T-cell (primary cell): ENCODE results near the gene SCNM1. TPM values are rescaled to one million over a fixed set of nuclear protein-coding genes. Genes with fewer than 3 reads are reported as not detected.
"Not testable (repeated sequence)": the region's sequence is repeated elsewhere in the genome, so short reads cannot be mapped to it uniquely, and the experiment has no call there.

Experiments
- ATAC-seq, 4 experiments: fragments of 200-7000 bp in 3 of 4; fragments of 150-1000 bp in 1 of 4; cut with Tn5 transposase; replicated peaks in 1 of 4; 1 replicate in 3 of 4; 2 replicates in 1 of 4; pipeline ENCODE4 v1.10.0; 2021; ENCODE audit warnings: moderate library complexity in 3 of 4, mild to moderate bottlenecking in 2 of 4, moderate number of reproducible peaks in 1 of 4
- CTCF ChIA-PET, 2 donors: fragments of 300-600 bp; sonication (Branson Sonifier 250); formaldehyde crosslinking; loops; one replicate each; lab custom pipeline; 2022; ENCODE audit warnings: antibody characterized with exemption in 2 of 2; lab: Charles Lee
- POLR2A ChIA-PET, 2 donors: fragments of 300-600 bp; sonication (Branson Sonifier 250); formaldehyde crosslinking; loops; one replicate each; lab custom pipeline; 2022; ENCODE audit warnings: antibody characterized with exemption in 2 of 2; lab: Charles Lee
- DNase-seq, 35 experiments: peaks; one replicate each; pipeline versions ENCODE4 v3.0.0 to v3.0.0-alpha.2; 2013 to 2023
- H3K27ac ChIP-seq: one replicate; pipeline ENCODE4 v1.5.1; 2013; ENCODE audit warnings: low read length
- H3K27me3 ChIP-seq, 2 experiments: replicated peaks in 1 of 2; 1 replicate in 1 of 2; 2 replicates in 1 of 2; pipeline versions ENCODE4 v1.6.1 to v1.7.0; 2013; ENCODE audit warnings: low read length in 1 of 2, mixed read lengths in 1 of 2; ENCODE audit not compliant: control insufficient read depth in 2 of 2, insufficient read depth in 2 of 2; ENCODE audit errors: extremely low read depth in 1 of 2
- H3K36me3 ChIP-seq, 2 donors: 1 replicate in 1 of 2; 2 replicates in 1 of 2; pipeline versions ENCODE4 v1.6.1 to v1.7.0; 2013; ENCODE audit warnings: low read length in 1 of 2; ENCODE audit not compliant: control insufficient read depth in 2 of 2, insufficient read depth in 1 of 2; ENCODE audit errors: extremely low read depth in 1 of 2
- H3K4me1 ChIP-seq, 2 experiments: 1 replicate in 1 of 2; 2 replicates in 1 of 2; pipeline versions ENCODE4 v1.6.1 to v1.7.0; 2013; ENCODE audit warnings: low read length in 2 of 2, mixed read lengths in 1 of 2; ENCODE audit not compliant: insufficient read depth in 2 of 2, control insufficient read depth in 1 of 2; ENCODE audit errors: extremely low read depth in 1 of 2
- H3K4me3 ChIP-seq, 2 donors: 1 replicate in 1 of 2; 2 replicates in 1 of 2; pipeline versions ENCODE4 v1.5.1 to v1.7.0; 2013; ENCODE audit warnings: mild to moderate bottlenecking in 2 of 2, low read length in 1 of 2, moderate library complexity in 1 of 2; ENCODE audit not compliant: control insufficient read depth in 1 of 2; ENCODE audit errors: extremely low read depth in 1 of 2
- H3K9me3 ChIP-seq: 2 replicates; pipeline ENCODE4 v1.7.0; 2013
- H3K27ac Mint-ChIP-seq, 2 donors: one replicate each; pipeline ENCODE4 v1.8.0; 2020 to 2021; ENCODE audit warnings: mild to moderate bottlenecking in 2 of 2, mixed read lengths in 2 of 2
- H3K27me3 Mint-ChIP-seq, 2 donors: one replicate each; pipeline ENCODE4 v1.8.0; 2021 to 2022; ENCODE audit warnings: mixed read lengths in 2 of 2
- H3K36me3 Mint-ChIP-seq: one replicate; pipeline ENCODE4 v1.8.0; 2021; ENCODE audit warnings: mixed read lengths
- H3K4me1 Mint-ChIP-seq, 3 donors: one replicate each; pipeline ENCODE4 v1.8.0; 2020 to 2022; ENCODE audit warnings: mixed read lengths in 3 of 3, mild to moderate bottlenecking in 1 of 3
- H3K4me3 Mint-ChIP-seq, 3 donors: one replicate each; pipeline ENCODE4 v1.8.0; 2020 to 2022; ENCODE audit warnings: mild to moderate bottlenecking in 3 of 3, mixed read lengths in 3 of 3, moderate library complexity in 3 of 3
- H3K9me3 Mint-ChIP-seq, 3 donors: one replicate each; pipeline ENCODE4 v1.8.0; 2020 to 2022; ENCODE audit warnings: mixed read lengths in 3 of 3
- WGBS: methylation state at CpG from one replicate; pipeline ENCODE4 v1.1.5; 2013; ENCODE audit warnings: missing lambda C conversion rate; ENCODE audit not compliant: insufficient coverage; 5-methylcytosine and 5-hydroxymethylcytosine counted together
- total RNA-seq, 35 experiments: library from RNA in 6 of 35; stranded (reverse) in 6 of 35; fragments of 120-200 nt in 1 of 35; gene quantifications; one replicate each; pipeline versions ENCODE4 v1.2.1 to v1.2.4 and lab custom pipeline; 2013 to 2026

Gene SCNM1
- total RNA-seq, 5 donors from 2014 or later (not counting 1 experiment from before 2014, with no cell fraction given): 35.4 to 60.4 (median 52.4) TPM

DNA sequence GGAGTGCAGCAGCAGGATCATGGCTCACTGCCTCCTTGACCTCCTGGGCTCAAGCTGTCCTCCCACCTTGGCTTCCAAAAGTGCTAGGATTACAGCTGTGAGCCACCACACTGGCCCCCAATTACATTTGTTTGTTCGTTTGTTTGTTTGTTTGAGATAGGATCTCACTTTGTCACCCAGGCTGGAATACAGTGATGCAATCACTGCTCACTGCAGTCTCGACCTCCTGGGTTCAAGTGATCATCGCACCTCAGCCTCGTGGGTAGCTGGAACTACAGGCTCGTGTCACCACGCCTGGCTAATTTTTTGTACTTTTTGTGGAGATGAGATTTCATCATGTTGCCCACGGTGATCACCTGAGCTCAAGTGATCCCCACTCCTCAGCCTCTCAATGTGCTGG lies 26.1 kb downstream of the SCNM1 start:
- peaks cover 3% of the 10 kb centered on the region for H3K36me3 Mint-ChIP-seq
- no peak overlapping the region for H3K27ac Mint-ChIP-seq
- H3K4me1 ChIP-seq: peaks cover 12 to 19% of the 10 kb centered on the region in 2 experiments
- no peak overlapping the region for H3K27ac ChIP-seq
- H3K36me3 ChIP-seq: peaks cover 0 to 1% of the 10 kb centered on the region in 2 donors
- no peaks in the 10 kb centered on the region for H3K27me3 Mint-ChIP-seq
- no peaks in the 10 kb centered on the region for H3K27me3 ChIP-seq
- POLR2A ChIA-PET: interaction anchor here in 1 of 2 donors (0.6 kb wide), 1 partner anchor 54 kb away, joined by 3 read pairs; no protein-coding TSS in a partner anchor
- CTCF ChIA-PET: interaction anchor here in 1 of 2 donors (0.7 kb wide), 1 partner anchor 829 kb away, joined by 3 read pairs; no protein-coding TSS in a partner anchor
- H3K4me3 Mint-ChIP-seq: no peak overlapping the region
- H3K4me3 ChIP-seq: no peak overlapping the region
- H3K9me3 Mint-ChIP-seq: no peaks in the 10 kb centered on the region
- ATAC-seq: no peak
- peaks cover 36 to 40% (median 37%) of the 10 kb centered on the region in 3 donors for H3K4me1 Mint-ChIP-seq
- no peaks in the 10 kb centered on the region for H3K9me3 ChIP-seq
- no CpG with 5 or more reads among the region's 7 CpGs for WGBS
- DNase-seq: no peak

GRCh38 chr1:151193304-151193703 lies 27.4 kb downstream of the SCNM1 start:
- no CpG with 5 or more reads among the region's 6 CpGs for WGBS
- Histone ChIP-seq H3K27ac (no peak overlapping the region), H3K27me3 (no peaks in the 10 kb centered on the region), H3K4me1 (peaks cover 14 to 27% of the 10 kb centered on the region in 2 experiments), H3K36me3 (no peaks in the 10 kb centered on the region), H3K9me3 (no peaks in the 10 kb centered on the region), H3K4me3 (no peak overlapping the region)
- no peak overlapping the region for H3K27ac Mint-ChIP-seq
- peaks cover 3% of the 10 kb centered on the region for H3K36me3 Mint-ChIP-seq
- peaks cover 37 to 41% (median 37%) of the 10 kb centered on the region in 3 donors for H3K4me1 Mint-ChIP-seq
- no peak for DNase-seq
- H3K9me3 Mint-ChIP-seq: no peaks in the 10 kb centered on the region
- H3K27me3 Mint-ChIP-seq: no peaks in the 10 kb centered on the region
- CTCF ChIA-PET: interaction anchor here in 1 of 2 donors (0.6 kb wide), 2 partner anchors 15 to 37 kb away, joined by 4 read pairs; partner anchors contain the start of gene TNFAIP8L2
- POLR2A ChIA-PET: interaction anchor here in 1 of 2 donors (0.6 to 0.7 kb wide), 2 partner anchors 37 to 210 kb away, joined by 4 to 5 read pairs; partner anchors contain the start of gene TNFAIP8L2
- no peak for ATAC-seq
- H3K4me3 Mint-ChIP-seq: no peak overlapping the region

DNA sequence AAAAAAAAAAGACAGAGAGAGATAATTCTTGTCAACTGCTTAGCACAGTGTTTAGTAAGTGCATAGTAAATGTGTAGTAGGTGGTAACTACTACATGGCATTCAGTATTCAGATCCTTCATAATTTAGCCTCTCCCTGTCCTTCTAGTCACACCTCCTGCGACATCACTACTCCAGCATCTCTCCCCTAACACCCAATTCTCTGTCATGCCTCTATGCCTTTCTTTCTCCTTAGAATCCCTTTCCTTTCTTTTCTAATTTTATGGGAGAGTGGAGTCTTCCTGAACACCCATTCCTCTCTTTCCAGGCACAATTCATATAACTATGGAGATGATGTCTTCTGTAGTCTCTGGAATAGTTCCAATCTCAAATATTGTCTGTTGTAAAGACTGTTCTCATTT lies 27.9 kb downstream of the SCNM1 start:
- H3K9me3 ChIP-seq: no peaks in the 10 kb centered on the region
- DNase-seq (no peak), ATAC-seq (no peak)
- no peak overlapping the region for H3K4me3 ChIP-seq
- no peak overlapping the region for H3K27ac ChIP-seq
- H3K27me3 Mint-ChIP-seq: no peaks in the 10 kb centered on the region
- POLR2A ChIA-PET: interaction anchor here in 1 of 2 donors (0.7 kb wide), 1 partner anchor 209 kb away, joined by 5 read pairs; no protein-coding TSS in a partner anchor
- no peak overlapping the region for H3K4me3 Mint-ChIP-seq
- peaks cover 3% of the 10 kb centered on the region for H3K36me3 Mint-ChIP-seq
- H3K4me1 ChIP-seq: peaks cover 11 to 23% of the 10 kb centered on the region in 2 experiments
- CTCF ChIA-PET: no interaction called here
- WGBS: no CpG with 5 or more reads among the region's 1 CpG
- H3K4me1 Mint-ChIP-seq: peaks cover 35 to 41% (median 35%) of the 10 kb centered on the region in 3 donors
- H3K9me3 Mint-ChIP-seq: no peaks in the 10 kb centered on the region
- no peaks in the 10 kb centered on the region for H3K27me3 ChIP-seq
- H3K27ac Mint-ChIP-seq: no peak overlapping the region
- H3K36me3 ChIP-seq: no peaks in the 10 kb centered on the region

- not testable (repeated sequence) for H3K27ac ChIP-seq, H3K27ac Mint-ChIP-seq, H3K27me3 ChIP-seq, H3K36me3 Mint-ChIP-seq, H3K4me3 ChIP-seq, H3K36me3 ChIP-seq, H3K27me3 Mint-ChIP-seq, DNase-seq, H3K9me3 Mint-ChIP-seq, H3K9me3 ChIP-seq, H3K4me3 Mint-ChIP-seq, ATAC-seq
- ChIA-PET POLR2A (interaction anchor here in 1 of 2 donors (0.9 kb wide), 1 partner anchor 31 kb away, joined by 6 read pairs; no protein-coding TSS in a partner anchor), CTCF (interaction anchor here (0.6 to 1.8 kb wide), 5 partner anchors 57 to 133 kb away, joined by 3 to 8 read pairs (median 4); no protein-coding TSS in a partner anchor)
- peaks cover 10 to 29% of the 10 kb centered on the region in 2 experiments for H3K4me1 ChIP-seq
- H3K4me1 Mint-ChIP-seq: peaks cover 35 to 41% (median 36%) of the 10 kb centered on the region in 3 donors
- WGBS: no CpG with 5 or more reads among the region's 17 CpGs
Measured at GRCh38 chr1:151194894-151195594, 29.1 kb downstream of the SCNM1 start.

GRCh38 chr1:151196292-151196800 lies 30.4 kb downstream of the SCNM1 start:
- DNase-seq (peak in 32 of 35 experiments; percentile 8 to 78 (median 40)), ATAC-seq (peak in 1 of 4 experiments; percentile 28)
- Histone ChIP-seq H3K4me3 (no peak overlapping the region), H3K4me1 (peaks cover 16 to 28% of the 10 kb centered on the region in 2 experiments), H3K9me3 (no peaks in the 10 kb centered on the region), H3K36me3 (no peaks in the 10 kb centered on the region), H3K27ac (no peak overlapping the region), H3K27me3 (no peaks in the 10 kb centered on the region)
- CTCF ChIA-PET: interaction anchor here (0.7 to 1.8 kb wide), 4 partner anchors 23 to 190 kb away, joined by 7 to 14 read pairs (median 8); partner anchors contain the start of gene MINDY1 (in 1 of the 2)
- Mint-ChIP-seq H3K4me1 (peaks cover 34 to 37% (median 36%) of the 10 kb centered on the region in 3 donors), H3K9me3 (no peaks in the 10 kb centered on the region), H3K36me3 (peaks cover 3% of the 10 kb centered on the region), H3K4me3 (peak overlapping the region in 2 of 3 donors; percentile 40 to 42), H3K27me3 (no peaks in the 10 kb centered on the region), H3K27ac (peak overlapping the region in 1 of 2 donors; percentile 69)
- POLR2A ChIA-PET: interaction anchor here in 1 of 2 donors (0.6 kb wide), 1 partner anchor 61 kb away, joined by 3 read pairs; no protein-coding TSS in a partner anchor
- WGBS: 53% methylated on average over 8 of the region's 14 CpGs

DNA sequence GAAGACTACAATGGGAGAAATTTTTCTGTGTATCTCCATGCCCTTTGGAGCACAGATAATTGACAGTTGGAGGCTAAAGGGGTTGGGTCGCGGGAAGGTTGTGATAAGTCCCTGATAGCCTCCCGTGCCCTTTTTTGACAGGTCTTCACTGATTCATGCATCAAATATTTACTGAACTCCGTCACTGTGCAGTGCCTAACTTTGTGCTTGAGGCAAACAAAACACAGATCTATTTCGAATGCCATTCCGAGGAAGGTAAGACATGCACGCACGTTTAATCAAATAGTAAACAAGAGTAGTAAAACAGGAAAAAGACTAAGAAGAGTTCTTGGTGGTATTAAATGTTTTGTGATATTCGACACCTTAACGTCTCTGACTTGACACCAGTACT lies 31.9 kb downstream of the SCNM1 start:
- Mint-ChIP-seq H3K27ac (peak overlapping the region; percentile 94 to 95), H3K4me3 (peak overlapping the region; percentile 98 to 100 (median 99)), H3K4me1 (peaks cover 40 to 47% (median 45%) of the 10 kb centered on the region in 3 donors), H3K36me3 (peaks cover 3% of the 10 kb centered on the region), H3K9me3 (no peaks in the 10 kb centered on the region), H3K27me3 (no peaks in the 10 kb centered on the region)
- H3K36me3 ChIP-seq: no peaks in the 10 kb centered on the region
- WGBS: 16% methylated on average over 7 of the region's 10 CpGs
- ATAC-seq: no peak
- peak overlapping the region; percentile 64 for H3K27ac ChIP-seq
- no peaks in the 10 kb centered on the region for H3K27me3 ChIP-seq
- no peak for DNase-seq
- H3K4me3 ChIP-seq: peak overlapping the region; percentile 73 to 97
- no peaks in the 10 kb centered on the region for H3K9me3 ChIP-seq
- H3K4me1 ChIP-seq: peaks cover 16 to 32% of the 10 kb centered on the region in 2 experiments
- POLR2A ChIA-PET: interaction anchor here in 1 of 2 donors (1.4 kb wide), 1 partner anchor 8 kb away, joined by 3 read pairs; the partner anchor contains the start of gene VPS72
- CTCF ChIA-PET: no interaction called here
